ENCODE results near the gene PGLYRP1.

DNA sequence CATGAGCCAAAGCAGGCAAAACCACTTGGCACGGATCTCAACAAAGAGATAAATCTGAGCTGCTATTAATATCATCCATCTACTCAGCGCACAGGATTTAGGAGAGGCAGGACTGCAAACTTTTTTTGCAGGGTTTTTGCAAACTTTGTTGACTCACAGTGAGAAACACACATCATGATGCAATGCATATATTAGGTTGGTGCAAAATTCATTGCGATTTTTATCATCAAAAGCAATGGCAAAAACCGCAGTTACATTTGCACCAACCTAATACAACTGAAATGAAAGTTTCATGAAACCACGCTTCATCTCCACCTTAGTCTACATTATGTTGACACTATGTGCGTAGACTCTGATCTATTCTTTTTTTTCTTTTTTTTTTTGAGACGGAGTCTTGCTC lies 44.7 kb downstream of the PGLYRP1 start:
- TF ChIP-seq, protein P1, sequence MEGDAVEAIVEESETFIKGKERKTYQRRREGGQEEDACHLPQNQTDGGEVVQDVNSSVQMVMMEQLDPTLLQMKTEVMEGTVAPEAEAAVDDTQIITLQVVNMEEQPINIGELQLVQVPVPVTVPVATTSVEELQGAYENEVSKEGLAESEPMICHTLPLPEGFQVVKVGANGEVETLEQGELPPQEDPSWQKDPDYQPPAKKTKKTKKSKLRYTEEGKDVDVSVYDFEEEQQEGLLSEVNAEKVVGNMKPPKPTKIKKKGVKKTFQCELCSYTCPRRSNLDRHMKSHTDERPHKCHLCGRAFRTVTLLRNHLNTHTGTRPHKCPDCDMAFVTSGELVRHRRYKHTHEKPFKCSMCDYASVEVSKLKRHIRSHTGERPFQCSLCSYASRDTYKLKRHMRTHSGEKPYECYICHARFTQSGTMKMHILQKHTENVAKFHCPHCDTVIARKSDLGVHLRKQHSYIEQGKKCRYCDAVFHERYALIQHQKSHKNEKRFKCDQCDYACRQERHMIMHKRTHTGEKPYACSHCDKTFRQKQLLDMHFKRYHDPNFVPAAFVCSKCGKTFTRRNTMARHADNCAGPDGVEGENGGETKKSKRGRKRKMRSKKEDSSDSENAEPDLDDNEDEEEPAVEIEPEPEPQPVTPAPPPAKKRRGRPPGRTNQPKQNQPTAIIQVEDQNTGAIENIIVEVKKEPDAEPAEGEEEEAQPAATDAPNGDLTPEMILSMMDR (IDR thresholded peaks at IDR 0.05 in 4 of 5, conservative IDR thresholded peaks at IDR 0.05 in 1 of 5), result no peak
- TF ChIP-seq POLR2A (IDR thresholded peaks at IDR 0.05), result no peak
